GM12875 (cell line): ENCODE data around the gene RAB6B.

Source experiments
- H3K4me3 ChIP-seq: one replicate; pipeline ENCODE4 v1.5.1; 2011; ENCODE audit warnings: low read depth, low read length, control low read depth
- TF ChIP-seq, protein P1 (sequence below): IDR thresholded peaks from 2 replicates; pipeline ENCODE4 v1.5.1; 2011; ENCODE audit warnings: low read depth, mild to moderate bottlenecking, control low read depth, inconsistent platforms, low read length, moderate library complexity, borderline replicate concordance; ENCODE audit not compliant: insufficient read depth

Gene RAB6B

DNA sequence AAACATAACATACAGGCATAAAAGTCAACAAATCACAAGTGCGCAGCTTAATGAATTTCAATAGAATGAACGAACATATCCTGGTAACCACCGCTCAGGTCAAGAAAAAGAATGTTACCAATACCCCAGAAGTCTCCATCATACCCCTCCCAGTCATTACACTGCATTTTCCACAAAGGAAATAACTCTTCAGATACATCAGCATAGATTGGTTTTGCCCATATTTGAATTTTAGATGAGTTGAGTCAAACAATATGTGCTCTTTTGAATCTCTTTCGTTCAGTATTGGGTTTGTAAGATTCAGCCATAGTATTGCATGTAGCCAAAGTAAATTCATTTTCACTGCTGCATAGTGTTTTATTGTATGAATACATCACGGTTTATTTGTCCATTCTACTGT, 6.2 kb upstream of the RAB6B start:
- TF ChIP-seq, protein P1, sequence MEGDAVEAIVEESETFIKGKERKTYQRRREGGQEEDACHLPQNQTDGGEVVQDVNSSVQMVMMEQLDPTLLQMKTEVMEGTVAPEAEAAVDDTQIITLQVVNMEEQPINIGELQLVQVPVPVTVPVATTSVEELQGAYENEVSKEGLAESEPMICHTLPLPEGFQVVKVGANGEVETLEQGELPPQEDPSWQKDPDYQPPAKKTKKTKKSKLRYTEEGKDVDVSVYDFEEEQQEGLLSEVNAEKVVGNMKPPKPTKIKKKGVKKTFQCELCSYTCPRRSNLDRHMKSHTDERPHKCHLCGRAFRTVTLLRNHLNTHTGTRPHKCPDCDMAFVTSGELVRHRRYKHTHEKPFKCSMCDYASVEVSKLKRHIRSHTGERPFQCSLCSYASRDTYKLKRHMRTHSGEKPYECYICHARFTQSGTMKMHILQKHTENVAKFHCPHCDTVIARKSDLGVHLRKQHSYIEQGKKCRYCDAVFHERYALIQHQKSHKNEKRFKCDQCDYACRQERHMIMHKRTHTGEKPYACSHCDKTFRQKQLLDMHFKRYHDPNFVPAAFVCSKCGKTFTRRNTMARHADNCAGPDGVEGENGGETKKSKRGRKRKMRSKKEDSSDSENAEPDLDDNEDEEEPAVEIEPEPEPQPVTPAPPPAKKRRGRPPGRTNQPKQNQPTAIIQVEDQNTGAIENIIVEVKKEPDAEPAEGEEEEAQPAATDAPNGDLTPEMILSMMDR = no peak
- H3K4me3 ChIP-seq = no peak overlapping the region

DNA sequence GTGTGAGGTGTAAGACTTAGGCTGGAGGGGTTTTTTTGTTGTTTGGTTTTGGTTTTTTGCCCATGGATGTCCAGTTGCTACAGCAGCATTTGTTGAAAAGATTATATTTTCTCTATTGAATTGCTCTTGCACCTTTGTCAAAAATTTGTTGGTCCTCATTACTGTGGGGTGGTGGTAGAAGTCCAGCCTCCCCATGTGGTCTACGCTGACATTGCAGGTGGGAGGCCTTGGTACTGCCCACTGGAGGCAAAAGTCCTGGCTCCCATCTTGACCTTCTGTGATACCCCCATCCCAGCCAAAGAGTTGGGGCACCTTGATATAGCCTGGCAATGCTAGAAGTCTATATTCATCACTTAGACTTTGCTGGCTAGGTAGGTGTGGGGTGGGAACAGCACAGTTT, 5.4 kb upstream of the RAB6B start:
- no peak overlapping the region for H3K4me3 ChIP-seq
- TF ChIP-seq, protein P1 = peak; percentile 29; the same call in 1 of the 2 replicates

DNA sequence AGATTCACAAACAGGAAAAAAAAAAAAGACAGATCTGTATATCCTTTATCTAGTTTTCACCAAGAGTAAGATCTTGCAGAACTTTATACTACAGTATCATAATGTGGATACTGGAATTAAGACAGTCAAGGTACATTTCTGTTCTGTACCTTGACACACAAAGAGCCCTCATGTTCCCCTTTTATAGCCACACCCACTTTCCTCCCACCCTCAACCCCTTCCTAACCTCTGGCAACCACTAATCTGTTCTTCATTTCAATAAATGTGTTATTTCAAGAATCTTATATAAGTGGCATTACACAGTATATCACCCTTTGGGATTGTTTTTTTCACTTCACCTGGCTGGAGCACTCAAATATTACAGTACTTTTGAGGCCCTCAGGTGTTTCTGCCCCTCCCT, 3.6 kb upstream of the RAB6B start:
- no peak overlapping the region for H3K4me3 ChIP-seq
- TF ChIP-seq, protein P1 = no peak

DNA sequence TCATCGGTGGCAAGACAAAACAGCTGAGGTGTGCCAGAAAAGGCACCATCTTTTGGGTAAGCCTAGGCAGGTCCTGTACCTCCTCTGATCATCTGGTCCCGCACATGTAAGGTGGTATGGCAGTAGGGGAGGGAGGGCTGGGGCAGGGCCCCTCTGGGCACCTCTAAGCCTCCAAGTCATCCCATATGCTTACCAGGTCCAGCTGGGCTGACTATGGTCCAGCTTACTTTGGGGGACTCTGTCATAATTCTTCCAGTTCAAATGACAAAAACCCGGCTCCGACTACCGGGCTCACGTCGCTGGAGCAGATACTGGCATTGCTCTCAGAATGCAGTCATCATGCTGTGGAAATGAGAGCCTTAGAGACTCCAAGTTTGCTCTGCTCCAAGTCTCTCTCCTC, 1.9 kb upstream of the RAB6B start:
- TF ChIP-seq, protein P1 = no peak

DNA sequence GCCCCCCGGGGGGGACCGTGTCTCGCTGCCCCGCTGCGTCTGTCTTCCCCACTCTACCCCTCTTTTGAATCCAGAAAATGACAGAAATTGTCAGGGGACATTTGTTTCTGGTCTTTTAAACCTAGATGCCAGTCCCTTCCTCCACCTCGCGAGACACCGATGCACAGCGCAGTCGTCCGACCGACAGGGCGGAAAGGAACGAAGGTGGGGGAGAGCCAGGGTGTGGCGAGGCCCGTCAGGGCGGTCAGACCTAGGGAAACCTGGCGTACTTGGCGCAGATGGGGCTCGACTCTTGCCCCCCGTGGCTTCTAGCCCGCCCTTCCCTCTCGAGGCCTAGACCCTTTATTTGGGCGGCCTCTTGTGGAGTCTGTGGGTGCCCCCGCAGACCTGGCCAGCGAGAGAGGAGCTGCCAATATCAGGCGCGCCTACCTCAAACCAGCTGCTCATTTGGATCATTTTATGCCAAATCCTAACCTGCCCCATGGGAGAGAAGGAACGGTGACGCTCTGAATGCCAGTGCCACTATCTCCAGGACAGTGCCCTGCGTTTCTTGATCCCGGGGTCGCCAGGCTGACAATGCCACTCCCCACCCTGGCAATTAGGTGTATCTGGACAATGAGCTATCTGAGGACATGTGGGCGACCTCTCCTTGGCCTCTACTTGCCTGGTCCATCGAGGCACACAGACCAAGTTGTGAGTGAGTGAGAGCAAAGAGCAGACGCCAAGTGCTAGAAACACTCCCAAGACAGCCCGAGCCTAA, 500 bp upstream of the RAB6B start:
- H3K4me3 ChIP-seq = no peak overlapping the region
- TF ChIP-seq, protein P1 = no peak

More for the DNA sequence above, 1.9 kb upstream of the RAB6B start:
- H3K4me3 ChIP-seq = no peak overlapping the region

DNA sequence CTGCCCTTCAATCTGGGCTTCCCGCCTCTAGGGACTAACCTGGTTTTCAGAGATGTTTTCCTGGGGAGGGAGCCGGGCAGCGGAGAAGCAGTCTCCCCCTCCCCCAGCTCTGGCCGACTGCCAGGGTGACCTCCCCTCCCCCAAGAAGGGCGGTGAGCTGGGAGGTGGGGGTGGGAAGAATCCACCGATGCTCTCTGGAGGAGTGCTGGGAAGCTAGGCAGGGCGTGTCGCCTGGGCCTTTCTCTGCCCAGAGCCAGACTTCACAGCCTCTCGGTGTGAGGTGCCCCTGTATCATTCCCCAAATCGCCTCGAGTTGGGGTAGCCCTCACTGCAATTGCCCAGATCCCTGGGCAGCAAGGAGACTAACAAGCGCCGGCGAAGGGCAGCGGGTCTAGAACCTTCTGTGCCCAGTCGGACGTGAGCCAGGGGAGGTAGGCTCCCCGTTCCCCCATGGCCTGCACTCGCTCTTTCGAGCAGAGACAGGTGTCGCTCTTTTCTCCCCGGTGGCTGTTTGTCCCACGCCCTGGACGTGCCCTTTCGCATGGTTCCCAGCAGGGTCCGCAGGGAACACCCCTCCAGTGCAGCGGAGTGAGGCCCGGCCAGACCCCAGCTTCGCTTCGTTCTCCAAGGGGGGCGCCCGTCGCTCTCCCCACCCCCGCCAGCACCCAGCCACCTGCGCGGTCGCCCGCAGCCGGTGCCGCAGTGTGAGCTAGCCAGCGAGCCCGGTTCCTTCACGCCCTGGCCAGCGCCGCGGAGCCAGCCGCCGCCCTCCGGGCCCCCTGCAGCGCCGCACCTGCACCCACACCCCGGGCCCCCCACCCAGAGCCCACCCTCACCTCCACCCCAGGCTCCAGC, 1.1 kb downstream of the RAB6B start:
- H3K4me3 ChIP-seq = no peak overlapping the region
- TF ChIP-seq, protein P1 = no peak
